Astrocyte (in vitro differentiated cells and primary cell): ENCODE measurements around the gene OR8I2.
"Not testable (repeated sequence)": the region's sequence is repeated elsewhere in the genome, so short reads cannot be mapped to it uniquely, and the experiment has no call there.

Source experiments
- CTCF ChIP-seq: IDR thresholded peaks from 2 replicates; pipeline ENCODE4 v1.5.1; 2011; ENCODE audit warnings: low read depth, mild to moderate bottlenecking, inconsistent platforms, low read length, moderate library complexity; ENCODE audit not compliant: insufficient read depth
- EZH2 ChIP-seq: IDR thresholded peaks from 2 replicates; pipeline ENCODE4 v1.6.1; 2012; ENCODE audit warnings: mild to moderate bottlenecking, low read length, inconsistent platforms; ENCODE audit not compliant: insufficient read depth

GRCh38 chr11:56056366-56056765 lies 36.7 kb upstream of the OR8I2 start:
- not testable (repeated sequence) for TF ChIP-seq CTCF, EZH2
